Nephron progenitor cell (in vitro differentiated cells): Measurements from ENCODE around the gene SGO1.

Experiments
- DNase-seq: peaks from one replicate; pipeline ENCODE4 v3.0.0; 2021
- H3K27ac Mint-ChIP-seq: 2 replicates; pipeline ENCODE4 v1.8.0; 2021; ENCODE audit warnings: mild to moderate bottlenecking, moderate library complexity, mixed read lengths
- H3K27me3 Mint-ChIP-seq: 2 replicates; pipeline ENCODE4 v1.8.0; 2021; ENCODE audit warnings: mild to moderate bottlenecking, low read depth, mixed read lengths; ENCODE audit not compliant: poor library complexity
- H3K36me3 Mint-ChIP-seq: 2 replicates; pipeline ENCODE4 v1.8.0; 2021; ENCODE audit warnings: low read depth, mixed read lengths
- H3K4me1 Mint-ChIP-seq: 2 replicates; pipeline ENCODE4 v1.8.0; 2021; ENCODE audit warnings: mixed read lengths
- H3K4me3 Mint-ChIP-seq: 2 replicates; pipeline ENCODE4 v1.8.0; 2021; ENCODE audit warnings: mild to moderate bottlenecking, moderate library complexity, mixed read lengths
- H3K9me3 Mint-ChIP-seq: 2 replicates; pipeline ENCODE4 v1.8.0; 2021; ENCODE audit warnings: mild to moderate bottlenecking, moderate library complexity, mixed read lengths
- CTCF ChIP-seq: fragments of 200-600 bp; sonication (generic); IDR thresholded peaks from 2 replicates; pipeline ENCODE4 v1.5.0; 2021; ENCODE audit warnings: antibody characterized with exemption

SGO1 gene

GRCh38 chr3:20194793-20195460, 8.9 kb upstream of the SGO1 start:
- no peaks in the 10 kb centered on the region for H3K27me3 Mint-ChIP-seq
- H3K4me1 Mint-ChIP-seq, result no peaks in the 10 kb centered on the region
- DNase-seq, result no peak
- H3K9me3 Mint-ChIP-seq, result no peaks in the 10 kb centered on the region
- no peak overlapping the region for H3K4me3 Mint-ChIP-seq
- no peak overlapping the region for H3K27ac Mint-ChIP-seq
- H3K36me3 Mint-ChIP-seq, result no peaks in the 10 kb centered on the region
- TF ChIP-seq CTCF, result no peak

GRCh38 chr3:20190991-20191390, 5.0 kb upstream of the SGO1 start:
- H3K27me3 Mint-ChIP-seq, result no peaks in the 10 kb centered on the region
- H3K4me1 Mint-ChIP-seq, result no peaks in the 10 kb centered on the region
- no peak overlapping the region for H3K4me3 Mint-ChIP-seq
- no peak for DNase-seq
- H3K9me3 Mint-ChIP-seq, result no peaks in the 10 kb centered on the region
- H3K27ac Mint-ChIP-seq, result no peak overlapping the region
- no peak for TF ChIP-seq CTCF
- H3K36me3 Mint-ChIP-seq, result no peaks in the 10 kb centered on the region

- H3K4me1 Mint-ChIP-seq, result no peaks in the 10 kb centered on the region
- no peak overlapping the region for H3K4me3 Mint-ChIP-seq
Observed at GRCh38 chr3:20186600-20187004, 596 bp upstream of the SGO1 start.

GRCh38 chr3:20185331-20185678, 701 bp downstream of the SGO1 start:
- TF ChIP-seq CTCF, result no peak
- no peaks in the 10 kb centered on the region for H3K4me1 Mint-ChIP-seq
- H3K36me3 Mint-ChIP-seq, result peaks cover 6% of the 10 kb centered on the region
- DNase-seq, result peak; percentile 21
- H3K4me3 Mint-ChIP-seq, result no peak overlapping the region
- no peak overlapping the region for H3K27ac Mint-ChIP-seq
- H3K27me3 Mint-ChIP-seq, result no peaks in the 10 kb centered on the region
- no peaks in the 10 kb centered on the region for H3K9me3 Mint-ChIP-seq

More at GRCh38 chr3:20186600-20187004, 596 bp upstream of the SGO1 start:
- peak; percentile 4 for DNase-seq
- Mint-ChIP-seq H3K9me3 (no peaks in the 10 kb centered on the region), H3K27ac (no peak overlapping the region), H3K27me3 (no peaks in the 10 kb centered on the region), H3K36me3 (peaks cover 6% of the 10 kb centered on the region)
- TF ChIP-seq CTCF, result no peak

- DNase-seq, result no peak
- Mint-ChIP-seq H3K36me3 (peaks cover 31% of the 10 kb centered on the region), H3K27ac (no peak overlapping the region), H3K4me3 (no peak overlapping the region), H3K27me3 (no peaks in the 10 kb centered on the region), H3K9me3 (no peaks in the 10 kb centered on the region), H3K4me1 (no peaks in the 10 kb centered on the region)
- TF ChIP-seq CTCF, result no peak
Observed at GRCh38 chr3:20182206-20182605, 3.8 kb downstream of the SGO1 start.

GRCh38 chr3:20181276-20181675, 4.7 kb downstream of the SGO1 start:
- Mint-ChIP-seq H3K27ac (no peak overlapping the region), H3K4me1 (no peaks in the 10 kb centered on the region), H3K9me3 (no peaks in the 10 kb centered on the region), H3K27me3 (no peaks in the 10 kb centered on the region), H3K36me3 (peaks cover 32% of the 10 kb centered on the region), H3K4me3 (no peak overlapping the region)
- DNase-seq, result no peak
- TF ChIP-seq CTCF, result no peak
